K562 (cell line): ENCODE data around the gene MPRIP. TPM values are rescaled to one million over a fixed set of nuclear protein-coding genes. Genes with fewer than 3 reads are reported as not detected.

Experiments used
- BRD4 ChIP-seq: fragments of 200-600 bp; sonication (generic); IDR thresholded peaks from 2 replicates; pipeline ENCODE4 v1.6.1; 2017; ENCODE audit warnings: inconsistent platforms
- ESRRB ChIP-seq: fragments of 250-450 bp; sonication (Bioruptor Pico); IDR thresholded peaks from 2 replicates; pipeline ENCODE4 v1.5.0; 2020; ENCODE audit warnings: mild to moderate bottlenecking, moderate library complexity, borderline replicate concordance
- FOXA1 ChIP-seq: fragments of 450-650 bp; IDR thresholded peaks from 2 replicates; pipeline ENCODE4 v1.6.1; 2016; ENCODE audit warnings: mild to moderate bottlenecking, borderline replicate concordance
- FOXK1 ChIP-seq: sonication (generic); formaldehyde crosslinking; IDR thresholded peaks from 2 replicates; pipeline ENCODE4 v1.8.0; 2022; ENCODE audit warnings: missing genetic modification reagents, mild to moderate bottlenecking, borderline replicate concordance
- FOXK2 ChIP-seq, 2 experiments: fragments of 450-650 bp; IDR thresholded peaks in 1 of 2; conservative IDR thresholded peaks in 1 of 2; 2 replicates each; pipeline ENCODE4 v1.6.1; 2016; ENCODE audit warnings: low read depth in 2 of 2, mild to moderate bottlenecking in 1 of 2
- FOXM1 ChIP-seq, 2 experiments: fragments of 450-650 bp in 1 of 2; sonication (generic) in 1 of 2; formaldehyde crosslinking in 1 of 2; IDR thresholded peaks; 2 replicates each; pipeline versions ENCODE4 v1.6.1 to v1.9.0; 2017 to 2022; ENCODE audit warnings: low read depth in 2 of 2, mild to moderate bottlenecking in 2 of 2, missing genetic modification reagents in 1 of 2, moderate library complexity in 1 of 2
- GABPB1 ChIP-seq: sonication (generic); formaldehyde crosslinking; IDR thresholded peaks from 2 replicates; pipeline ENCODE4 v1.8.0; 2022; ENCODE audit warnings: mild to moderate bottlenecking, missing genetic modification reagents
- MAZ ChIP-seq, 2 experiments: fragments of 450-650 bp in 1 of 2; sonication (generic) in 1 of 2; formaldehyde crosslinking; IDR thresholded peaks in 1 of 2; conservative IDR thresholded peaks in 1 of 2; 2 replicates each; pipeline versions ENCODE4 v1.4.0 to v1.5.0; 2020; ENCODE audit warnings: mild to moderate bottlenecking in 1 of 2, missing genetic modification reagents in 1 of 2
- MYC ChIP-seq, 2 experiments: fragments of 250-450 bp in 1 of 2; sonication (Bioruptor Pico) in 1 of 2; IDR thresholded peaks; 2 replicates each; pipeline versions ENCODE4 v1.5.1 to v1.6.1; 2012 to 2021; ENCODE audit warnings: low read depth in 2 of 2, borderline replicate concordance in 1 of 2, improper control_type of control experiment in 1 of 2, low read length in 1 of 2, mild to moderate bottlenecking in 1 of 2, moderate library complexity in 1 of 2
- PML ChIP-seq: IDR thresholded peaks from 2 replicates; pipeline ENCODE4 v1.6.1; 2012; ENCODE audit warnings: low read length, inconsistent platforms
- PTRF ChIP-seq: fragments of 450-650 bp; IDR thresholded peaks from 2 replicates; pipeline ENCODE4 v1.6.1; 2016; ENCODE audit warnings: mild to moderate bottlenecking, missing genetic modification characterization, missing compliant biosample characterization
- SREBF2 ChIP-seq: sonication (generic); formaldehyde crosslinking; IDR thresholded peaks from 2 replicates; pipeline ENCODE4 v1.4.0; 2020; ENCODE audit warnings: mild to moderate bottlenecking, missing genetic modification reagents
- SRSF3 ChIP-seq: fragments of 200-400 bp; formaldehyde crosslinking; IDR thresholded peaks from 2 replicates; pipeline ENCODE4 v1.6.1; 2016; ENCODE audit warnings: mild to moderate bottlenecking, low read length, moderate library complexity; ENCODE audit not compliant: insufficient read depth
- TAF15 ChIP-seq: fragments of 200-400 bp; formaldehyde crosslinking; IDR thresholded peaks from 2 replicates; pipeline ENCODE4 v1.6.1; 2017; ENCODE audit warnings: mild to moderate bottlenecking, low read depth, low read length, moderate library complexity
- TARDBP ChIP-seq: fragments of 450-650 bp; IDR thresholded peaks from 2 replicates; pipeline ENCODE4 v1.6.1; 2016
- TEAD2 ChIP-seq: fragments of 450-650 bp; IDR thresholded peaks from 2 replicates; pipeline ENCODE4 v1.6.1; 2016; ENCODE audit warnings: missing genetic modification characterization, control low read depth, missing compliant biosample characterization
- ZNF140 ChIP-seq: fragments of 250-450 bp; sonication (Bioruptor Pico); IDR thresholded peaks from 2 replicates; pipeline ENCODE4 v1.8.0; 2021; ENCODE audit warnings: moderate library complexity, mild to moderate bottlenecking, inconsistent platforms
- ZNF695 ChIP-seq: fragments of 450-650 bp; formaldehyde crosslinking; IDR thresholded peaks from 2 replicates; pipeline ENCODE4 v1.4.0; 2020; ENCODE audit warnings: mild to moderate bottlenecking, moderate library complexity
- polyA plus RNA-seq, 8 experiments: library from polyadenylated mRNA; depleted of rRNA in 4 of 8; stranded (reverse) in 5 of 8; unstranded in 3 of 8; fragments of >200 nt; fragmentation: Nextera tagmentation in 2 of 8; fragmentation: Illumina TruSeq in 1 of 8; extraction: Ambion mirVana in 2 of 8; extraction: Trizol in 1 of 8; gene quantifications; 2 replicates each; pipeline versions ENCODE4 v1.2.1 to v1.2.3, GENCODE V29; 2011 to 2014; ENCODE audit warnings: inconsistent platforms in 1 of 8, missing spikeins in 1 of 8
- total RNA-seq, 7 experiments: library from RNA; depleted of rRNA in 6 of 7; stranded (reverse); fragments of >200 nt in 6 of 7; fragmentation: Illumina TruSeq in 2 of 7; extraction: Trizol in 2 of 7; gene quantifications; 2 replicates each; pipeline versions ENCODE4 v1.2.1 to v1.2.3, GENCODE V29; 2011 to 2021; ENCODE audit warnings: low replicate concordance in 1 of 7
- TF ChIP-seq, protein P1 (sequence below), 2 experiments: fragments of 450-650 bp; IDR thresholded peaks; 2 replicates each; pipeline ENCODE4 v1.6.1; 2016
- TF ChIP-seq, protein P2 (sequence below): IDR thresholded peaks from 2 replicates; pipeline ENCODE4 v1.6.1; 2011; ENCODE audit not compliant: insufficient read length; ENCODE audit errors: extremely low read depth
- TF ChIP-seq, protein P3 (sequence below): fragments of 250-450 bp; sonication (Bioruptor Pico); IDR thresholded peaks from 2 replicates; pipeline ENCODE4 v1.9.0; 2021; ENCODE audit warnings: mild to moderate bottlenecking, inconsistent platforms

The MPRIP gene
- total and polyA plus RNA-seq, 9 of the 15 experiments (the other 6 are each of a cell fraction or from before 2014, with no cell fraction given): 10.0 to 72.6 (median 30.1) TPM

DNA sequence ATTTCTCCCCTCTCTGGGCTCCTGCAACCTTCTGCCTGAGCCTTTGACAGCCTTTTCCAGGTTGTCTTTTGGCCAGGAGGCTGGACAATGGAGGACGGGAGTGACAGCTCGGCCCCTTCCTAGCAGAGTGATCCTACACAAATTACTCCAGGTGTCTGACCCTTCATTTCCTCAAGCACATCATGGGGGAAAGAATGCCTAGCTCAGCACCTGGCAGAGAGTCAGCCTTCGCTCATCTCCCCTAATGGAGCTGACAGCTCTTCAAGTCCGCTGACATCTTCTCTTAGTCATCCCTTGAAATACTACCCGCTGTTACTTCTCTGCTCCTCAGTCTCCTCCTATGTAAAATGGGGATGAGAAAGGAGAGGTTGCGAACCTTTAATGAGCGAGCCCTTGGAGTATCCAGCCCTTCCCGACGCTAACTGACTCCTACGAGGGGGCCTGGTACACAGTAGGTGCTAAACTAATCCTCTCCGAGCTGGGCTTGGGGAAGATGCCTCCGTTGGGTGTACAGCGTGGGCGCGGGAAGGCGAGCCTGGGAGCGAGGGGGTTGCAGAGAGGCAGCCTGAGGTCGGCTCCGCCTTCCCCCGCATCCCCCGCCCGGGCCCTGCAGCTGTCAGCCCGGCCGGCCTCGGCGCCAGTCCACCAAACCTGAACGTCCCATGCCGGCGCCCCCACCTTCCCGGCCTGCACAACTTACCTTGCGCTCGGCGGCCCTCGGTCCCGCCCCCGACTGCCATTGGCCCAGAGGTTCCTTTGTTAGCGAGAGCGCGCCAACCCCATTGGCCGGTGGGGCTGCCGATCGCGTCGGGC is 480 bp upstream of the MPRIP start (continued):
- TF ChIP-seq, protein P1, sequence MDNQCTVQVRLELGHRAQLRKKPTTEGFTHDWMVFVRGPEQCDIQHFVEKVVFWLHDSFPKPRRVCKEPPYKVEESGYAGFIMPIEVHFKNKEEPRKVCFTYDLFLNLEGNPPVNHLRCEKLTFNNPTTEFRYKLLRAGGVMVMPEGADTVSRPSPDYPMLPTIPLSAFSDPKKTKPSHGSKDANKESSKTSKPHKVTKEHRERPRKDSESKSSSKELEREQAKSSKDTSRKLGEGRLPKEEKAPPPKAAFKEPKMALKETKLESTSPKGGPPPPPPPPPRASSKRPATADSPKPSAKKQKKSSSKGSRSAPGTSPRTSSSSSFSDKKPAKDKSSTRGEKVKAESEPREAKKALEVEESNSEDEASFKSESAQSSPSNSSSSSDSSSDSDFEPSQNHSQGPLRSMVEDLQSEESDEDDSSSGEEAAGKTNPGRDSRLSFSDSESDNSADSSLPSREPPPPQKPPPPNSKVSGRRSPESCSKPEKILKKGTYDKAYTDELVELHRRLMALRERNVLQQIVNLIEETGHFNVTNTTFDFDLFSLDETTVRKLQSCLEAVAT (IDR thresholded peaks at IDR 0.05): no peak
- no peak; the same call in 1 of the 2 replicates for TF ChIP-seq MYC (IDR thresholded peaks at IDR 0.05; ENCODE audit: low read depth, low read length)
- no peak for TF ChIP-seq MYC (CRISPR knock-in tag; IDR thresholded peaks at IDR 0.05; ENCODE audit: borderline replicate concordance, low read depth)
- TF ChIP-seq, protein P2, sequence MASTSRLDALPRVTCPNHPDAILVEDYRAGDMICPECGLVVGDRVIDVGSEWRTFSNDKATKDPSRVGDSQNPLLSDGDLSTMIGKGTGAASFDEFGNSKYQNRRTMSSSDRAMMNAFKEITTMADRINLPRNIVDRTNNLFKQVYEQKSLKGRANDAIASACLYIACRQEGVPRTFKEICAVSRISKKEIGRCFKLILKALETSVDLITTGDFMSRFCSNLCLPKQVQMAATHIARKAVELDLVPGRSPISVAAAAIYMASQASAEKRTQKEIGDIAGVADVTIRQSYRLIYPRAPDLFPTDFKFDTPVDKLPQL: no peak
- no peak for TF ChIP-seq FOXA1
- TF ChIP-seq GABPB1 (CRISPR knock-in tag): peak; percentile 58; the same call in 1 of the 2 replicates
- TF ChIP-seq ZNF695 (CRISPR knock-in tag): no peak
- no peak for TF ChIP-seq FOXK2 (conservative IDR thresholded peaks at IDR 0.05 in 1 of 2, IDR thresholded peaks at IDR 0.05 in 1 of 2; ENCODE audit: low read depth in 2 of 2)
- no peak for TF ChIP-seq ESRRB (CRISPR knock-in tag)
- no peak for TF ChIP-seq TARDBP
- TF ChIP-seq MAZ (CRISPR knock-in tag; conservative IDR thresholded peaks at IDR 0.05 in 1 of 2, IDR thresholded peaks at IDR 0.05 in 1 of 2): peak; percentile 96 to 99
- TF ChIP-seq, protein P3, sequence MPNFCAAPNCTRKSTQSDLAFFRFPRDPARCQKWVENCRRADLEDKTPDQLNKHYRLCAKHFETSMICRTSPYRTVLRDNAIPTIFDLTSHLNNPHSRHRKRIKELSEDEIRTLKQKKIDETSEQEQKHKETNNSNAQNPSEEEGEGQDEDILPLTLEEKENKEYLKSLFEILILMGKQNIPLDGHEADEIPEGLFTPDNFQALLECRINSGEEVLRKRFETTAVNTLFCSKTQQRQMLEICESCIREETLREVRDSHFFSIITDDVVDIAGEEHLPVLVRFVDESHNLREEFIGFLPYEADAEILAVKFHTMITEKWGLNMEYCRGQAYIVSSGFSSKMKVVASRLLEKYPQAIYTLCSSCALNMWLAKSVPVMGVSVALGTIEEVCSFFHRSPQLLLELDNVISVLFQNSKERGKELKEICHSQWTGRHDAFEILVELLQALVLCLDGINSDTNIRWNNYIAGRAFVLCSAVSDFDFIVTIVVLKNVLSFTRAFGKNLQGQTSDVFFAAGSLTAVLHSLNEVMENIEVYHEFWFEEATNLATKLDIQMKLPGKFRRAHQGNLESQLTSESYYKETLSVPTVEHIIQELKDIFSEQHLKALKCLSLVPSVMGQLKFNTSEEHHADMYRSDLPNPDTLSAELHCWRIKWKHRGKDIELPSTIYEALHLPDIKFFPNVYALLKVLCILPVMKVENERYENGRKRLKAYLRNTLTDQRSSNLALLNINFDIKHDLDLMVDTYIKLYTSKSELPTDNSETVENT (CRISPR knock-in tag): no peak
- no peak for TF ChIP-seq BRD4
- TF ChIP-seq SREBF2 (CRISPR knock-in tag): no peak
- no peak for TF ChIP-seq PML
- TF ChIP-seq FOXK1: no peak
- TF ChIP-seq TAF15: no peak
- TF ChIP-seq ZNF140: no peak
- no peak for TF ChIP-seq TEAD2 (tag)
- TF ChIP-seq FOXM1 (IDR thresholded peaks at IDR 0.05; ENCODE audit: low read depth): no peak
- no peak for TF ChIP-seq FOXM1 (CRISPR knock-in tag; IDR thresholded peaks at IDR 0.05; ENCODE audit: low read depth)
- TF ChIP-seq PTRF: no peak
- TF ChIP-seq SRSF3: no peak
